Hindlimb muscle (tissue), 1 donor: ENCODE data around the gene RGS8. TPM values are rescaled to one million over a fixed set of nuclear protein-coding genes. Genes with fewer than 3 reads are reported as not detected.

Source experiments
- DNase-seq: peaks from one replicate; pipeline ENCODE4 v3.0.0-alpha.2; 2013
- polyA plus RNA-seq: library from polyadenylated mRNA; unstranded; fragments of 120-200 nt; gene quantifications from one replicate; pipeline ENCODE4 v1.2.1, GENCODE V29; 2013; ENCODE audit not compliant: insufficient read length

The RGS8 gene
- polyA plus RNA-seq, 1 donor: not detected

DNA sequence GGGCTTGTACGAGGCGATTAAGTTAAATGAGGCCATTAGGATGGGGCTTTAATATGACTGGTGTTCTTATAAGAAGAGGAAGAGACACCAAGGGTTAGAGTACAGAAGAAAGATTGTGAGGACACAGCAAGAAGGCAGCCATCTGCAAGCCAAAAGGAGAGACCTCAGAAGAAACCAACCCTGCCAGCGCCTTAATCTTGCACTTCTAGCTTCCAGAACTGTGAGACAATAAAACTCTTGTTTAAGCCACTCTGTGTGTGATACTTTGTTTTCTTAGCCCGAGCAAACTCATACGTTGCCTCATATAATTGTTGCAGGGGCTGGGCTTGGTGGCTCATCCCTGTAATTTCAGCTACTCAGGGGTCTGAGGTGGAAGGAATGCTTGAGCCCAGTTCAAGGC lies 46.6 kb downstream of the RGS8 start:
- DNase-seq: no peak

DNA sequence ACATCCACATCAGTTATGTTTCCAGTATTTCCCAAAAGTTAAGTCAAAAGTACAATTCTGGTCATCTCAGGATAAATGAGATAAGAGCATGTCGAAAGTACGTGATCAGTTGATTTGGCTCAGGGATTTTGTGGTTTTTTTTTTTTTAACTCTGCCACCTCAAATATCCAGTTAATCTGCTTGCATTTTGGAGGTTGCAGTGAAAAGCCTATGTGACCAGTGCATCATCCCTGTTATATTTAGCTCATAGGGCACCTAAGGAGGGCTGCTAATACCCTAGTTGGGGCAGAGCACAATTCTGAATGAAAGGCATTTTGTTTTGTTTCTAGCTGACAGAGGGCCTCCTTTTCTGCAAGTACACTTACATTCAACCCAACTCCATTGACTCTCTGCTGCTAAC lies 48.5 kb downstream of the RGS8 start:
- DNase-seq: no peak

Other genes with a start within 250 kb of the RGS8 start
- gene RGSL1, start 234.4 kb downstream of the RGS8 start, polyA plus RNA-seq: not detected
- gene RNASEL, start 95.3 kb downstream of the RGS8 start, polyA plus RNA-seq: 3.3 TPM
- 8.7 TPM for gene RGS16, start 80.2 kb downstream of the RGS8 start, polyA plus RNA-seq
- gene NPL, start 105.2 kb upstream of the RGS8 start, polyA plus RNA-seq: 10.4 TPM
- gene DHX9, start 154.8 kb upstream of the RGS8 start, polyA plus RNA-seq: 120 TPM